B cell (primary cell): ENCODE measurements around the gene BCO2. TPM values are rescaled to one million over a fixed set of nuclear protein-coding genes. Genes with fewer than 3 reads are reported as not detected.

ENCODE experiments used
- ATAC-seq: fragments of 200-7000 bp; cut with Tn5 transposase; one replicate; pipeline ENCODE4 v1.10.0; 2021; ENCODE audit warnings: low read depth, mild to moderate bottlenecking, moderate number of reproducible peaks, moderate library complexity
- CTCF ChIA-PET: fragments of 350-600 bp; sonication (Branson Sonifier 250); formaldehyde crosslinking; loops from one replicate; lab custom pipeline; 2021; ENCODE audit warnings: antibody characterized with exemption, inconsistent platforms; lab: Charles Lee
- POLR2A ChIA-PET: fragments of 350-600 bp; sonication (Branson Sonifier 250); formaldehyde crosslinking; loops from one replicate; lab custom pipeline; 2021; ENCODE audit warnings: antibody characterized with exemption; lab: Charles Lee
- DNase-seq: peaks from one replicate; pipeline ENCODE4 v3.0.0; 2013
- H2AFZ ChIP-seq: 2 replicates; pipeline ENCODE4 v1.6.1; 2012; ENCODE audit warnings: mild to moderate bottlenecking, low read depth, low read length; ENCODE audit not compliant: insufficient read depth, poor library complexity, severe bottlenecking
- H3K27ac ChIP-seq, 2 donors: 1 replicate in 1 of 2; 2 replicates in 1 of 2; pipeline ENCODE4 v1.5.1; 2012 to 2013; ENCODE audit warnings: low read length in 2 of 2, mild to moderate bottlenecking in 2 of 2, moderate library complexity in 1 of 2
- H3K27me3 ChIP-seq, 4 experiments: fragments of 200-600 bp in 1 of 4; sonication (generic) in 1 of 4; replicated peaks in 1 of 4; 1 replicate in 2 of 4; 2 replicates in 2 of 4; pipeline versions ENCODE4 v1.6.1 to v1.7.0; 2013 to 2016; ENCODE audit warnings: low read length in 3 of 4, mild to moderate bottlenecking in 2 of 4, mixed read lengths in 1 of 4, moderate library complexity in 1 of 4; ENCODE audit not compliant: insufficient read depth in 4 of 4, control insufficient read depth in 3 of 4; ENCODE audit errors: control extremely low read depth in 1 of 4
- H3K36me3 ChIP-seq, 2 experiments: replicated peaks in 1 of 2; 1 replicate in 1 of 2; 2 replicates in 1 of 2; pipeline versions ENCODE4 v1.6.1 to v1.7.1; 2013; ENCODE audit warnings: low read length in 1 of 2; ENCODE audit not compliant: insufficient read depth in 2 of 2, control insufficient read depth in 1 of 2; ENCODE audit errors: control extremely low read depth in 1 of 2, extremely low read depth in 1 of 2
- H3K4me1 ChIP-seq, 2 donors: fragments of 200-600 bp in 1 of 2; sonication (generic) in 1 of 2; 1 replicate in 1 of 2; 2 replicates in 1 of 2; pipeline versions ENCODE4 v1.5.1 to v1.6.1; 2013 to 2017; ENCODE audit warnings: low read length in 2 of 2; ENCODE audit not compliant: control insufficient read depth in 2 of 2, insufficient read depth in 2 of 2
- H3K4me2 ChIP-seq: replicated peaks from 2 replicates; pipeline ENCODE3; 2012; ENCODE audit warnings: mild to moderate bottlenecking, low read depth, low read length; ENCODE audit not compliant: poor library complexity, severe bottlenecking
- H3K4me3 ChIP-seq, 5 experiments: fragments of 200-600 bp in 1 of 5; sonication (generic) in 1 of 5; 1 replicate in 3 of 5; 2 replicates in 2 of 5; pipeline versions ENCODE4 v1.5.1 to v1.7.0; 2011 to 2016; ENCODE audit warnings: low read length in 4 of 5, mild to moderate bottlenecking in 4 of 5, low read depth in 2 of 5, control low read depth in 1 of 5, moderate library complexity in 1 of 5; ENCODE audit not compliant: insufficient read depth in 1 of 5; ENCODE audit errors: control extremely low read depth in 1 of 5, extremely low read depth in 1 of 5
- H3K79me2 ChIP-seq: fragments of 200-600 bp; sonication (generic); one replicate; pipeline ENCODE4 v1.6.0; 2016; ENCODE audit warnings: low read length; ENCODE audit not compliant: control insufficient read depth, insufficient read depth
- H3K9ac ChIP-seq: fragments of 200-600 bp; sonication (generic); 2 replicates; pipeline ENCODE4 v1.6.1; 2017; ENCODE audit warnings: mild to moderate bottlenecking, low read length, moderate library complexity
- H3K9me3 ChIP-seq, 3 donors: one replicate each; pipeline versions ENCODE4 v1.6.1 to v1.7.1; 2013; ENCODE audit warnings: low read length in 2 of 3; ENCODE audit not compliant: control insufficient read depth in 2 of 3, insufficient read depth in 1 of 3; ENCODE audit errors: control extremely low read depth in 1 of 3
- H4K20me1 ChIP-seq: 2 replicates; pipeline ENCODE4 v1.6.0; 2012; ENCODE audit warnings: mild to moderate bottlenecking, low read length; ENCODE audit not compliant: insufficient read depth, control insufficient read depth, poor library complexity, severe bottlenecking
- H3K27ac Mint-ChIP-seq: one replicate; pipeline ENCODE4 v1.8.0; 2021; ENCODE audit warnings: mixed read lengths
- H3K27me3 Mint-ChIP-seq: one replicate; pipeline ENCODE4 v1.8.0; 2021; ENCODE audit warnings: mixed read lengths
- H3K4me1 Mint-ChIP-seq: one replicate; pipeline ENCODE4 v1.8.0; 2021; ENCODE audit warnings: mixed read lengths
- H3K4me3 Mint-ChIP-seq: one replicate; pipeline ENCODE4 v1.8.0; 2021; ENCODE audit warnings: mixed read lengths
- H3K9me3 Mint-ChIP-seq: one replicate; pipeline ENCODE4 v1.8.0; 2022; ENCODE audit warnings: mixed read lengths; ENCODE audit not compliant: insufficient read depth
- EZH2 ChIP-seq: IDR thresholded peaks from 2 replicates; pipeline ENCODE4 v1.6.1; 2012; ENCODE audit warnings: borderline replicate concordance, low read depth, mild to moderate bottlenecking, moderate library complexity, low read length; ENCODE audit not compliant: insufficient read depth, poor library complexity, severe bottlenecking
- WGBS: methylation state at CpG from one replicate; pipeline ENCODE4 v1.1.5; 2013; ENCODE audit warnings: missing lambda C conversion rate; ENCODE audit not compliant: insufficient coverage; 5-methylcytosine and 5-hydroxymethylcytosine counted together
- intact Hi-C: fragments of 100-400 bp; cut with micrococcal nuclease; formaldehyde crosslinking; loops from one replicate; pipeline ENCODE4 v1.10.0; 2022
- polyA plus RNA-seq: library from polyadenylated mRNA; depleted of rRNA; stranded (reverse); fragments of >200 nt; gene quantifications from 2 replicates; pipeline ENCODE4 v1.2.3, GENCODE V29; 2012
- total RNA-seq, 2 donors: library from RNA; stranded (reverse); fragments of 120-200 nt in 1 of 2; gene quantifications; 1 replicate in 1 of 2; 2 replicates in 1 of 2; pipeline versions ENCODE4 v1.2.3 to v1.2.4, GENCODE V29; 2013 to 2022
- TF ChIP-seq, protein P1 (sequence below): fragments of 200-600 bp; IDR thresholded peaks from one replicate; pipeline ENCODE4 v1.8.0; 2022; ENCODE audit warnings: antibody characterized with exemption, mild to moderate bottlenecking

BCO2 gene
- total and polyA plus RNA-seq, 2 donors (not counting 1 experiment from before 2014, with no cell fraction given): 1.7 to 1.8 TPM

DNA sequence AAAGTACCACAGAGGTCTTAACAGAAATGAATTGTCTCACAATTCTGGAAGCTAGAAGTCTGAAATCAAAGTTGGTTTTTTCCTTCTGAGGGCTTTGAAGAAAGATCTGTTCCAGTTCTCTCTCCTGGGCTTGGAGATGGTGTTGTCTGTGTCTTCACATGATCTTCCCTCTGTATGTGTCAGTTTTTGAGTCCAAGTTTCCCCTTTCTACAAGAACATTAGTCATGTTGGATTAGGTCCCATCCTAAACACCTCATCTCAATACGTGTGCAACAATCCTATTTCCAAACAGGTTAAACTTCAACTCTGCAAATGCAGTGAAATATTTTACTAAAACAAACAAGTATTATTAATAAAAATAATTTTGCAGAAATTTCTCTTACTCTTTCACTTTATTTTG is 47.8 kb downstream of the BCO2 start:
- Histone ChIP-seq H3K9ac (no peak overlapping the region), H3K4me2 (no peak overlapping the region), H3K9me3 (peaks cover 0 to 3% (median 0%) of the 10 kb centered on the region in 3 donors), H3K79me2 (peaks cover 16% of the 10 kb centered on the region), H2AFZ (no peak overlapping the region), H4K20me1 (no peaks in the 10 kb centered on the region), H3K36me3 (no peaks in the 10 kb centered on the region), H3K4me1 (peaks cover 10 to 24% of the 10 kb centered on the region in 2 donors), H3K4me3 (no peak overlapping the region), H3K27ac (no peak overlapping the region), H3K27me3 (no peaks in the 10 kb centered on the region)
- Mint-ChIP-seq H3K27me3 (no peaks in the 10 kb centered on the region), H3K4me1 (peaks cover 24% of the 10 kb centered on the region), H3K9me3 (no peaks in the 10 kb centered on the region), H3K4me3 (no peak overlapping the region), H3K27ac (no peak overlapping the region)
- no peak for TF ChIP-seq EZH2
- TF ChIP-seq, protein P1, sequence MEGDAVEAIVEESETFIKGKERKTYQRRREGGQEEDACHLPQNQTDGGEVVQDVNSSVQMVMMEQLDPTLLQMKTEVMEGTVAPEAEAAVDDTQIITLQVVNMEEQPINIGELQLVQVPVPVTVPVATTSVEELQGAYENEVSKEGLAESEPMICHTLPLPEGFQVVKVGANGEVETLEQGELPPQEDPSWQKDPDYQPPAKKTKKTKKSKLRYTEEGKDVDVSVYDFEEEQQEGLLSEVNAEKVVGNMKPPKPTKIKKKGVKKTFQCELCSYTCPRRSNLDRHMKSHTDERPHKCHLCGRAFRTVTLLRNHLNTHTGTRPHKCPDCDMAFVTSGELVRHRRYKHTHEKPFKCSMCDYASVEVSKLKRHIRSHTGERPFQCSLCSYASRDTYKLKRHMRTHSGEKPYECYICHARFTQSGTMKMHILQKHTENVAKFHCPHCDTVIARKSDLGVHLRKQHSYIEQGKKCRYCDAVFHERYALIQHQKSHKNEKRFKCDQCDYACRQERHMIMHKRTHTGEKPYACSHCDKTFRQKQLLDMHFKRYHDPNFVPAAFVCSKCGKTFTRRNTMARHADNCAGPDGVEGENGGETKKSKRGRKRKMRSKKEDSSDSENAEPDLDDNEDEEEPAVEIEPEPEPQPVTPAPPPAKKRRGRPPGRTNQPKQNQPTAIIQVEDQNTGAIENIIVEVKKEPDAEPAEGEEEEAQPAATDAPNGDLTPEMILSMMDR: no peak
- WGBS: no CpG with 5 or more reads among the region's 1 CpG
- intact Hi-C loops: loop anchor here (10.0 kb wide), 1 partner anchor 1788 kb away; no protein-coding TSS in a partner anchor
- no peak for DNase-seq
- ATAC-seq: no peak
- ChIA-PET POLR2A (no interaction called here), CTCF (interaction anchor here (0.9 to 20.4 kb wide), 3 partner anchors 57 to 1564 kb away, joined by 3 to 471 read pairs (median 7); no protein-coding TSS in a partner anchor)

DNA sequence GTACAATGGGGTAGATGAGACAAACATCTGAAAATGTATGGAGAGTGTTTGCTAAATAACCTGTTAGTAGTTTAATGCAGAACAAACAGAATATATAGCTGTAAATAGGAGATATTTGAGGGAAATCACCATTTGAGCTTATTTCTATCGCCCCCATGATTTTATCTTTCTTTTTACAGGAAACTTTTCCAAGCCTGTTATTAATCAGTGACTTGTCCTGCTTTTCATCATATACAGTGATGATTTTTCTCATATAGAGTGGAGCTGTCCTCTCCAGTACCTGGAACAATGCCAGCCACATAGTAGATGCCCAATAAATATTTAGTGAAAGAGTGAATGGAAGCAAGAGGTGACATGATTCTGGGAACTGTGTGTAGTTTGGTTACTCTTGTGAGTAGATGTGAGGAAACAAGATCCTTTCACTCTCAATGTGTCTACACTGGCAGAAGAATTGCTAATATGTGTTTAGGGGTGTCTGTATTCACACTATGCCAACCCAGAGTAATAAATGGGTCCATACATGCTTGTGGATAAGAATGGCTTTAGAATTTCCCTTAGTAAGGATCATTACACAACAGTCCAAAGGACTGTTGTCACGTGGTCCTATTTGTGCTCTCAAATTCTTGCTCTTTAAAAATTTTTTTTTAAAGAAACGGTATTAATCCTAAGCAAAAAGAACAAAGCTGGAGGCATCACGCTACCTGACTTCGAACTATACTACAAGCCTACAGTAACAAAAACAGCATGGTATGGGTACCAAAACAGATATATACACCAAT is 48.6 kb downstream of the BCO2 start:
- Histone ChIP-seq H3K79me2 (peaks cover 18% of the 10 kb centered on the region), H3K9me3 (peaks cover 0 to 3% (median 0%) of the 10 kb centered on the region in 3 donors), H2AFZ (no peak overlapping the region), H3K4me2 (no peak overlapping the region), H3K27me3 (no peaks in the 10 kb centered on the region), H3K9ac (no peak overlapping the region), H4K20me1 (no peaks in the 10 kb centered on the region), H3K4me1 (peaks cover 10 to 24% of the 10 kb centered on the region in 2 donors), H3K4me3 (no peak overlapping the region), H3K27ac (no peak overlapping the region), H3K36me3 (peaks cover 0 to 3% of the 10 kb centered on the region in 2 experiments)
- Mint-ChIP-seq H3K27ac (no peak overlapping the region), H3K4me3 (no peak overlapping the region), H3K9me3 (no peaks in the 10 kb centered on the region), H3K4me1 (peaks cover 26% of the 10 kb centered on the region), H3K27me3 (no peaks in the 10 kb centered on the region)
- ChIA-PET POLR2A (no interaction called here), CTCF (interaction anchor here (0.6 to 20.4 kb wide), 4 partner anchors 56 to 1577 kb away, joined by 3 to 471 read pairs (median 5); no protein-coding TSS in a partner anchor)
- intact Hi-C loops: loop anchor here (10.0 kb wide), 1 partner anchor 1789 kb away; no protein-coding TSS in a partner anchor
- TF ChIP-seq EZH2: no peak
- TF ChIP-seq, protein P1: no peak
- 100% methylated on average over 1 of the region's 5 CpGs for WGBS
- DNase-seq: no peak
- no peak for ATAC-seq
